ENCODE results near the gene CLDN11.

Gene CLDN11

GRCh38 chr3:170448584-170448983 is 29.9 kb downstream of the CLDN11 start:
- Histone ChIP-seq H3K27ac (ENCODE audit: low read depth, low read length) (no peak overlapping the region), H2BK5ac (ENCODE audit: low read length) (no peak overlapping the region), H3K4me3 (ENCODE audit: low read length) (no peak overlapping the region), H4K5ac (ENCODE audit: low read length) (no peak overlapping the region), H3K4me1 (ENCODE audit: control insufficient read depth, low read depth, low read length) (no peaks in the 10 kb centered on the region), H3K56ac (ENCODE audit: low read length) (no peak overlapping the region), H3K23ac (ENCODE audit: low read length) (no peak overlapping the region), H3K4ac (ENCODE audit: low read depth, low read length) (no peak overlapping the region), H3K27me3 (ENCODE audit: insufficient read depth, low read length, poor library complexity) (no peaks in the 10 kb centered on the region), H3K36me3 (ENCODE audit: control insufficient read depth, insufficient read depth, low read length) (no peaks in the 10 kb centered on the region), H2BK120ac (ENCODE audit: low read depth, low read length) (no peak overlapping the region), H2BK15ac (replicated peaks; ENCODE audit: low read depth) (no peak overlapping the region), H2AK5ac (ENCODE audit: low read length) (no peak overlapping the region), H3K4me2 (ENCODE audit: low read length) (no peak overlapping the region), H3K18ac (ENCODE audit: low read length) (no peak overlapping the region), H3K79me1 (ENCODE audit: low read length) (no peaks in the 10 kb centered on the region), H3K9ac (ENCODE audit: low read length) (no peak overlapping the region), H3K79me2 (ENCODE audit: control insufficient read depth, insufficient read depth, low read length) (no peaks in the 10 kb centered on the region), H4K8ac (ENCODE audit: low read depth, low read length) (no peak overlapping the region)
- no peak for DNase-seq
- no CpG with 5 or more reads among the region's 3 CpGs for WGBS (ENCODE audit: extremely low coverage, insufficient coverage, low lambda C conversion rate)

DNA sequence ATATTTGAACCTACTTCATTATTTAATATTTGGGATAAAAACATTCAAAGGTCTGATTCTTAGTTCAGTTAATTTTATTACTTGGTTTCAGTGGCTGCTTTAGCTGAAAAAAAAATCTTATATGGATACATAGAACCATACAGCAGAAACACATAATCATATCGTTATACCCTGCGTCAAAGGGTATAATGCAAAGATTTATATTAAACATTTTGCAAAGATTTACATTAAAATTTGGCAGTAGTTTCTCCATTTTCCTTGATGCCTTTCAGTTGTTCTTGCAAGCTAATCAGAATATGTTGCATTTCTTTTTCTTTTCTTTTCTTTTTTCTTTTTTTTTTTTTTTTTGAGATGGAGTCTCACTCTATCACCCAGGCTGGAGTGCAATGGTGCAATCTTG is 31.4 kb downstream of the CLDN11 start:
- Histone ChIP-seq H4K5ac (ENCODE audit: low read length) (no peak overlapping the region), H2BK15ac (replicated peaks; ENCODE audit: low read depth) (no peak overlapping the region), H3K9ac (ENCODE audit: low read length) (no peak overlapping the region), H3K36me3 (ENCODE audit: control insufficient read depth, insufficient read depth, low read length) (no peaks in the 10 kb centered on the region), H4K8ac (ENCODE audit: low read depth, low read length) (no peak overlapping the region), H3K4me3 (ENCODE audit: low read length) (no peak overlapping the region), H2AK5ac (ENCODE audit: low read length) (no peak overlapping the region), H3K56ac (ENCODE audit: low read length) (no peak overlapping the region), H3K18ac (ENCODE audit: low read length) (no peak overlapping the region), H3K4me2 (ENCODE audit: low read length) (no peak overlapping the region), H3K4ac (ENCODE audit: low read depth, low read length) (no peak overlapping the region), H2BK5ac (ENCODE audit: low read length) (no peak overlapping the region), H3K23ac (ENCODE audit: low read length) (no peak overlapping the region), H3K4me1 (ENCODE audit: control insufficient read depth, low read depth, low read length) (no peaks in the 10 kb centered on the region), H2BK120ac (ENCODE audit: low read depth, low read length) (no peak overlapping the region), H3K79me2 (ENCODE audit: control insufficient read depth, insufficient read depth, low read length) (no peaks in the 10 kb centered on the region), H3K27me3 (ENCODE audit: insufficient read depth, low read length, poor library complexity) (no peaks in the 10 kb centered on the region), H3K79me1 (ENCODE audit: low read length) (no peaks in the 10 kb centered on the region), H3K27ac (ENCODE audit: low read depth, low read length) (no peak overlapping the region)
- no CpG with 5 or more reads among the region's 2 CpGs for WGBS (ENCODE audit: extremely low coverage, insufficient coverage, low lambda C conversion rate)
- no peak for DNase-seq

DNA sequence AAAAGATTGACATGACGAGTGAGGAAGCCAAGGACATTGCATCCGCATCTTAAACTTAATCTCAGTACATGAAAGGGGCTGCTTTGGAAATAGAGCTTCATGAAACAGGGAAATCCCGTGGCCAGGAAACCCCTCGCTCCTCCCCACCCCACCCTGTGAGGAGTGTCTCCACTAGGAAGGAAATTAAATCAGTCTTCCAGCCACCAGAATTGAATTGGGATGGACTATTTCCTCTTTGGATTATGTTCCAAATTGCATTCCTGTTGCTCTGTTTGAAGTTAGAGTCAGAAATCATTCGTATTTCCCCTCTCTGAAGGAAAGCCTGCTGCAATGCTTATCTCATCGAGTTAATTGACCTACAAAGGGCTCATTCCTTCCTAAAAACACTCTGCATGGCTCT is 35.8 kb downstream of the CLDN11 start:
- Histone ChIP-seq H3K23ac (ENCODE audit: low read length) (no peak overlapping the region), H3K4ac (ENCODE audit: low read depth, low read length) (no peak overlapping the region), H3K27ac (ENCODE audit: low read depth, low read length) (no peak overlapping the region), H2BK5ac (ENCODE audit: low read length) (no peak overlapping the region), H2BK120ac (ENCODE audit: low read depth, low read length) (no peak overlapping the region), H4K8ac (ENCODE audit: low read depth, low read length) (no peak overlapping the region), H2BK15ac (replicated peaks; ENCODE audit: low read depth) (no peak overlapping the region), H3K4me3 (ENCODE audit: low read length) (no peak overlapping the region), H3K56ac (ENCODE audit: low read length) (no peak overlapping the region), H3K79me2 (ENCODE audit: control insufficient read depth, insufficient read depth, low read length) (no peaks in the 10 kb centered on the region), H2AK5ac (ENCODE audit: low read length) (no peak overlapping the region), H3K27me3 (ENCODE audit: insufficient read depth, low read length, poor library complexity) (no peaks in the 10 kb centered on the region), H3K9ac (ENCODE audit: low read length) (no peak overlapping the region), H3K79me1 (ENCODE audit: low read length) (no peaks in the 10 kb centered on the region), H3K4me2 (ENCODE audit: low read length) (no peak overlapping the region), H3K36me3 (ENCODE audit: control insufficient read depth, insufficient read depth, low read length) (no peaks in the 10 kb centered on the region), H3K4me1 (ENCODE audit: control insufficient read depth, low read depth, low read length) (no peaks in the 10 kb centered on the region), H4K5ac (ENCODE audit: low read length) (no peak overlapping the region), H3K18ac (ENCODE audit: low read length) (no peak overlapping the region)
- no peak for DNase-seq
- WGBS (ENCODE audit: extremely low coverage, insufficient coverage, low lambda C conversion rate): no CpG with 5 or more reads among the region's 6 CpGs

DNA sequence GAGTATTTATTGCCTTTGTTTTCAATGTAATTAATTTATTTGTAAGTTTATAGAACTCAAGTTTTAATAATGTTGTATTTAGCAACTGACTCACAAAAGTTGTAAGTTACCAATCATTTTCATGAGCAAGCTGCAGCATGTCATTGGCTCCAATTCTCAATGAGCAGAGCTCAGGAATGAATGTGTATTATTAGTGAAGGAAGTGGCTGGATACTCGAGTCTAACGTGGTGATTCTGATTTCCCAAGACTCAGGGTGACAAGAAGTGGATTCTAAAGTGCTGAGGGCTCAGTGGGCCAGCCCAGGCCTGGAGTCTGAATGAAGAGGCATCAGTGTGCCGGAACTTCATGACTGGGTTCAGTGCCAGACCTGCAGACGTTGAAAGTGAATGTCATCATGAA is 39.6 kb downstream of the CLDN11 start:
- Histone ChIP-seq H3K79me2 (ENCODE audit: control insufficient read depth, insufficient read depth, low read length) (no peaks in the 10 kb centered on the region), H3K4ac (ENCODE audit: low read depth, low read length) (no peak overlapping the region), H2BK5ac (ENCODE audit: low read length) (no peak overlapping the region), H3K4me1 (ENCODE audit: control insufficient read depth, low read depth, low read length) (peaks cover 3% of the 10 kb centered on the region), H3K9ac (ENCODE audit: low read length) (no peak overlapping the region), H3K4me2 (ENCODE audit: low read length) (no peak overlapping the region), H3K23ac (ENCODE audit: low read length) (no peak overlapping the region), H4K5ac (ENCODE audit: low read length) (no peak overlapping the region), H3K79me1 (ENCODE audit: low read length) (no peaks in the 10 kb centered on the region), H3K56ac (ENCODE audit: low read length) (no peak overlapping the region), H3K27me3 (ENCODE audit: insufficient read depth, low read length, poor library complexity) (no peaks in the 10 kb centered on the region), H2BK120ac (ENCODE audit: low read depth, low read length) (no peak overlapping the region), H3K18ac (ENCODE audit: low read length) (no peak overlapping the region), H3K27ac (ENCODE audit: low read depth, low read length) (no peak overlapping the region), H3K4me3 (ENCODE audit: low read length) (no peak overlapping the region), H4K8ac (ENCODE audit: low read depth, low read length) (no peak overlapping the region), H2BK15ac (replicated peaks; ENCODE audit: low read depth) (no peak overlapping the region), H2AK5ac (ENCODE audit: low read length) (no peak overlapping the region), H3K36me3 (ENCODE audit: control insufficient read depth, insufficient read depth, low read length) (no peaks in the 10 kb centered on the region)
- no CpG with 5 or more reads among the region's 4 CpGs for WGBS (ENCODE audit: extremely low coverage, insufficient coverage, low lambda C conversion rate)
- no peak for DNase-seq

- no peak overlapping the region for H4K8ac ChIP-seq (ENCODE audit: low read depth, low read length)
- H3K4ac ChIP-seq (ENCODE audit: low read depth, low read length): no peak overlapping the region
- no peak overlapping the region for H3K4me3 ChIP-seq (ENCODE audit: low read length)
- no peaks in the 10 kb centered on the region for H3K79me2 ChIP-seq (ENCODE audit: control insufficient read depth, insufficient read depth, low read length)
- H2BK120ac ChIP-seq (ENCODE audit: low read depth, low read length): no peak overlapping the region
- H3K79me1 ChIP-seq (ENCODE audit: low read length): no peaks in the 10 kb centered on the region
- H3K9ac ChIP-seq (ENCODE audit: low read length): no peak overlapping the region
- H2AK5ac ChIP-seq (ENCODE audit: low read length): no peak overlapping the region
- H3K27me3 ChIP-seq (ENCODE audit: insufficient read depth, low read length, poor library complexity): no peaks in the 10 kb centered on the region
- H3K4me1 ChIP-seq (ENCODE audit: control insufficient read depth, low read depth, low read length): peaks cover 3% of the 10 kb centered on the region
- no peak overlapping the region for H3K27ac ChIP-seq (ENCODE audit: low read depth, low read length)
- no peak overlapping the region for H4K5ac ChIP-seq (ENCODE audit: low read length)
- no peak overlapping the region for H2BK5ac ChIP-seq (ENCODE audit: low read length)
- peak; percentile 67 for DNase-seq
- no peak overlapping the region for H3K4me2 ChIP-seq (ENCODE audit: low read length)
- H3K23ac ChIP-seq (ENCODE audit: low read length): no peak overlapping the region
- no peak overlapping the region for H2BK15ac ChIP-seq (replicated peaks; ENCODE audit: low read depth)
- H3K18ac ChIP-seq (ENCODE audit: low read length): no peak overlapping the region
- H3K36me3 ChIP-seq (ENCODE audit: control insufficient read depth, insufficient read depth, low read length): no peaks in the 10 kb centered on the region
- no CpG with 5 or more reads among the region's 4 CpGs for WGBS (ENCODE audit: extremely low coverage, insufficient coverage, low lambda C conversion rate)
- H3K56ac ChIP-seq (ENCODE audit: low read length): no peak overlapping the region
These were observed 44.3 kb downstream of the CLDN11 start for GRCh38 chr3:170463011-170463410.

DNA sequence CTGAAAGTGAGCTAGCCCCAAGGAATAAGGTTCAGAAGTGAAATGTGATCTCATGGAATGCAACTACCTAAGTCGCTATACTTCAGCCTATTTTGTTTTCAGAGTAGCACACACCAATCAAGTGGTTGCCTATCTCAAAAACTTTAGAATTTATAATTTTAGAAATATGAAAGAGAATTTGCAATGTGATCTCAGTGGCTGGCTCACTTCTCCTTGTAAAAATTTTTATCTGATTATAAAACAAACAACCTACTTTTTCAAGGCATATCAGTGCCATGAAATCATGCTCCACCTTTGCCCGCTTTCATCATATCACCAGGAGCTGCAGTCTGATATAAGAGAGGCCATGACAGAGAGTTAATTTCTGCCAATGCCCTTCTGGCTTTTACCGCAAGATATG is 47.3 kb downstream of the CLDN11 start:
- WGBS (ENCODE audit: extremely low coverage, insufficient coverage, low lambda C conversion rate): no CpG with 5 or more reads among the region's 3 CpGs
- DNase-seq: no peak
- Histone ChIP-seq H3K4me3 (ENCODE audit: low read length) (no peak overlapping the region), H3K36me3 (ENCODE audit: control insufficient read depth, insufficient read depth, low read length) (no peaks in the 10 kb centered on the region), H3K18ac (ENCODE audit: low read length) (no peak overlapping the region), H3K4ac (ENCODE audit: low read depth, low read length) (no peak overlapping the region), H3K27me3 (ENCODE audit: insufficient read depth, low read length, poor library complexity) (no peaks in the 10 kb centered on the region), H3K27ac (ENCODE audit: low read depth, low read length) (no peak overlapping the region), H3K23ac (ENCODE audit: low read length) (no peak overlapping the region), H2BK120ac (ENCODE audit: low read depth, low read length) (no peak overlapping the region), H3K9ac (ENCODE audit: low read length) (no peak overlapping the region), H2BK5ac (ENCODE audit: low read length) (no peak overlapping the region), H3K56ac (ENCODE audit: low read length) (no peak overlapping the region), H4K5ac (ENCODE audit: low read length) (no peak overlapping the region), H3K79me1 (ENCODE audit: low read length) (no peaks in the 10 kb centered on the region), H2BK15ac (replicated peaks; ENCODE audit: low read depth) (no peak overlapping the region), H2AK5ac (ENCODE audit: low read length) (no peak overlapping the region), H3K4me1 (ENCODE audit: control insufficient read depth, low read depth, low read length) (peaks cover 3% of the 10 kb centered on the region), H4K8ac (ENCODE audit: low read depth, low read length) (no peak overlapping the region), H3K79me2 (ENCODE audit: control insufficient read depth, insufficient read depth, low read length) (no peaks in the 10 kb centered on the region), H3K4me2 (ENCODE audit: low read length) (no peak overlapping the region)
